Sigmoid colon (tissue), 4 donors: ENCODE measurements around the gene WDR37.

ENCODE experiments used
- CTCF ChIP-seq, 4 experiments: fragments of 450-650 bp in 3 of 4; fragments of 200-600 bp in 1 of 4; IDR thresholded peaks; one replicate each; pipeline ENCODE4 v1.5.1; 2016 to 2019; ENCODE audit warnings: antibody characterized with exemption in 4 of 4, mild to moderate bottlenecking in 3 of 4, moderate library complexity in 2 of 4
- EP300 ChIP-seq, 4 donors: sonication (generic); formaldehyde crosslinking; IDR thresholded peaks; one replicate each; pipeline ENCODE4 v1.6.1; 2017; ENCODE audit warnings: antibody characterized with exemption in 4 of 4
- POLR2A ChIP-seq, 2 donors: fragments of 450-650 bp; IDR thresholded peaks; one replicate each; pipeline ENCODE4 v1.6.1; 2016; ENCODE audit warnings: antibody characterized with exemption in 2 of 2, mild to moderate bottlenecking in 2 of 2, moderate library complexity in 2 of 2
- POLR2AphosphoS5 ChIP-seq, 4 donors: sonication (generic); formaldehyde crosslinking; IDR thresholded peaks; one replicate each; pipeline ENCODE4 v1.6.1; 2017; ENCODE audit warnings: antibody characterized with exemption in 4 of 4

GRCh38 chr10:1044146-1044545 is 12.0 kb upstream of the WDR37 start:
- TF ChIP-seq POLR2AphosphoS5 (IDR thresholded peaks at IDR 0.05) = no peak
- TF ChIP-seq CTCF (IDR thresholded peaks at IDR 0.05) = no peak
- no peak for TF ChIP-seq POLR2A (IDR thresholded peaks at IDR 0.05)
- no peak for TF ChIP-seq EP300 (IDR thresholded peaks at IDR 0.05)
